ENCODE data around the gene SNAPC5.
"Not testable (repeated sequence)": the region's sequence is repeated elsewhere in the genome, so short reads cannot be mapped to it uniquely, and the experiment has no call there.

The SNAPC5 gene

DNA sequence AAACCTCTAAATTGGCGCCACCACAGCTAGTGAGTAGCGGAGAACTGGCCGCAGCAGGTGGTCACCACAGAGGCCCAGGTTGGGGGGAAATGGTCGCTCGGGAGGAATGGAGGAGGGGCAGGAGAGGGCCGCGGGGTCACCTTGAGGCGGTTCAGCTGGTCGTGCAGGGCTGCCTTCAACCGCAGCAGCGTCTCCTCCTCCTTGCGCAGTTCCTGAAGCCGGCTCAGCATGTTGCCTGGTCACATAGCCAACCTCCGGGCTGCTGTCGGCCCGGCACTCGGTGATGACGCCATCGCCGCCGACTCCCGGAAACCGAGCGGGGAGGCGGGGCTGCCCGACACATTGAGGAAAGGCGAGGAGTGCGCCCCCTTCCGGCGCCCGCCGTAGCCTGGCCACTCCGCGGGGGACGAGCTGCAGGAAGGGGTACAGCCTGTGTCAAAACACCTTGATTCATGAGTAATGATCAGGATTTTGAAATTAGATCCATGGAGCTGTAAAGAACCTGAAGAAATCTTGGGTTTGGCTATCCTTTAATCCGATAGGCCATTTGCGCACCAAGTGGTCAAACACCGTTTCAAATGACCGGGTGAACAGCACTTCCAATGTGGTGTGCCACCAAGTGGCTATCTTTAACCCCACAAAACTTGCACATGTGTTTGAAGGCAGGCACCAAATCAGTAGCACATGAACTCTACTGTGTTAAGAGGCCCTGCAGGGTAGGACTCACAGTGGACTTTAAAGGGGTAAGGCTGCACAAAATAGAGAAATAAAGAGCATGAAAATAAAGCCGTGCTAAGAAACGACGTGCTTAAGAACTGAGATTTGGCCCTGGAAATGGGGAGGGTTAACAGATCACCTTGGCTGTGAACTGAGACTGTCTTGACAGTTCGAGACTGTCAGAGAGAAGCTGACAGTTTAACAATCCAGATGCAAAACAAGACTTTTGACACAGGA lies at the start of gene SNAPC5:
SNAPC5 (minus strand) TSS at position 261 of the 954 bp plus-strand sequence; CDS start at position 230, 31 bp downstream.
- FAIRE-seq, result peak; percentile 97

- FAIRE-seq, result peak; percentile 15
These were observed 47.7 kb upstream of the SNAPC5 start for GRCh38 chr15:66545255-66545654.

GRCh38 chr15:66542896-66543295 lies 45.3 kb upstream of the SNAPC5 start:
- FAIRE-seq, result no peak

DNA sequence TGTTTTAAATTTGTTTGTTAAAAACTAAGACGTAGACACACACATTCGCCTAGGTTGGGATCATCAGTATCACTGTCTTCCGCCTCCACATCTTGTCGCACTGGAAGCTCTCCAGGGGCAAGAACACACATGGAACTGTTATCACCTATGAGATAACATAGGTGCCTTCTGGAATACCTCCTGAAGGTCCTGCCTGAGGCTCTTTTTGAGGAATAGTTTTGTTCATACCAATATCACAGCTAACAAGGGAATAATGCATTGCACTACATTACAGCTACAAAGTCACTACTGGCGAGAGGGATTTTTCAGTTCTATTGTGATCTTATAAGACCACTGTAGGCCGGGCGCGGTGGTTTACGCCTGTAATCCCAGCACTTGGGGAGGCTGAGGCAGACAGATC lies 37.5 kb upstream of the SNAPC5 start:
- no peak for FAIRE-seq

DNA sequence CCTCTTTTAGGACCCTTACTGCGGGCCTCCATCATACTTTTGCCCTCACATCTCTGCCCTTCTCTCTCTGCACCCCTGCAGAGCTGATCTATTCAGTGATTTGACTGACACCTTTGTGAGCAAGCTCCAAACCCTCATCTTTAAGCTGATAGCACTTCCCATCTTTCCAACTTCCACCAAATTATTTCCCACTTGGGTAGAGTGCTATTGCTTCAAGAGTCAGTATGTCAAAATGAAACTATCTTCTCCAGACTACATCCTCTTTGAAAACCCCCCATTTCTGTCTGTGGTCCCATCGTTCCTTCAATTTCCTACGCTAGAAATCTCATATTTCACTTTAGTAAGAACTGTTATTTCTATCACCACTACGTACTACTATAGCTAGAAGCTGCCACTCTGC lies 27.3 kb upstream of the SNAPC5 start:
- no peak for FAIRE-seq

DNA sequence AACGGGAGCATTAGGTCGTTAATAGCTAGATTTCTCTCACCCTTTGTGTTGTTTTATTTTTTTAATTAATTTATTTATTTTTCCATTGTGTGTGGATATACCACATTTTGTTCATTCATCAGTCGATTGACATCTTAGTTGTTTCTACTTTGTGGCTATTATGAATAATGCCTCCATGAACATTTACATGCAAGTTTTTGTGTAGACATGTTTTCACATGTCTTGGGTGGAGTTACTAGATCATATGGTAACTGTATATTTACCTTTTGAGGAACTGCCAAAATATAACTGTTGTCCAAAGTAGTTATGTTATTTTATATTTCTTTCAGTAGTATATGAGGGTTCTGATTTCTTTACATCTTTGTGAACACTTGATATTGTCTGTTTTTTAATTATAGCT lies 26.4 kb upstream of the SNAPC5 start:
- FAIRE-seq, result peak; percentile 33

- FAIRE-seq, result no peak
These were observed 18.4 kb upstream of the SNAPC5 start for GRCh38 chr15:66515901-66516322.

DNA sequence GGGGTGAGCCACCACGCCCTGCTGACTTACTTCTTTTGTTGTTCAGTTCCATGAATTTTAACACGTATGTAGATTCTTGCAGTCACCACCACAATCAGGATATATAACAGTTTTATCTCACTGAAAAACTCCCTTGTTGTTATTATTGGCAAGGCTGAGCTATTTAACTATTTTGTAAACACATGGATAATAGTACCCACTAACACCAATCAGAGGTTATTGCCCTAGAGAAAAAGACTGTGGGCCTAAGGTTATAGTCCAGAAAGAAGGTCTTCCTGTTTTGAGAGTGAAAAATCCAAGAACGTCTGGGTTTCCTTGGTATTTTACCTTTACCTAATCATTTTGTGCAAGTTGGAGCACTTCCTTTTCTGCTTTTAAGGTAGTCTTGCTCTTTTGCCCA lies 17.0 kb upstream of the SNAPC5 start:
- no peak for FAIRE-seq

DNA sequence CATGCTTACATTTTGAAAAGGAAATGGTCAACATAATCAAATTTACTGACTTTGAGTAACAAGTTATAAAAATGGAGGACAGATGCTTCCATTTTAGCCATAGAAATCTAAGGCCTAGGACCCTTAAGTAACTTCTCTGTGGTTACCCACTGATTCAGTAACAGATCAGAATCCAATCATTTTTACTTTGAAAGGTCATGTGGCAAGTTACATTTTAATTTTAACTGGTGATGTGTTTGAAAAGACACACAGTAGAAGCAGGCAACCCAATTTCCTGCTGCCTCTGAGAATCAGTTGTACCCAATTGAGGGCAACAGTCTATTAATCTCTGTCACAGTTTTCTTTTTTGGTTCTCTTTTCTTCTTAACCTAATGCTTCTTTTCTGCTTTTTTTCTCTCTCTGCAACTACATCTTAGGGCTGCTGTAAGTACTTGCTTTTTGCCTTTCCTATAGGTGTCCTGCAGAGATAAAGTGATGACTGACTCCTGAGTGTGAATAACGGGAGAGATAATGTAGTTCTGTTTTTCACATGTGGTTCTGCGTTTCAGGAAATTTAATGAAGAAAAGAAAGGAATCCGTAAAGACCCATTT lies 10.8 kb upstream of the SNAPC5 start:
- no peak for FAIRE-seq

DNA sequence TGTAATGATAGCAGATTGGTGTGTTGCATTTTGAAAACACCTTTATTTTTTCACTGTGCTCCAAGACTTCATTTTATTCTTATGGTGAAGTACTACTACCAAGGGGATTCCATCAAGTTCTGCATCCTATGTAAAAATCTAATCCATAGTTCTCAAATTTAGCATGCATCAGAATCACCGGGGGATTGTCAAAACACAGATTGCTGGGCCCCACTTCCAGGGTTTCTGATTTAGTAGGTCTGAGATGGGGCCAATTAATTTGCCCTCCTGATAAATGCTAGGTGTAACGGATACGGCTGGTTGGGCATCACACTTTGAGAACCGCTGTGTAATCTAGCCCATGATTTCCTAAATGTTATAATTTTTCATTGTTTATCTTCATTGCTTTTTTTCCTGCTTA lies 8.3 kb upstream of the SNAPC5 start:
- FAIRE-seq, result no peak

DNA sequence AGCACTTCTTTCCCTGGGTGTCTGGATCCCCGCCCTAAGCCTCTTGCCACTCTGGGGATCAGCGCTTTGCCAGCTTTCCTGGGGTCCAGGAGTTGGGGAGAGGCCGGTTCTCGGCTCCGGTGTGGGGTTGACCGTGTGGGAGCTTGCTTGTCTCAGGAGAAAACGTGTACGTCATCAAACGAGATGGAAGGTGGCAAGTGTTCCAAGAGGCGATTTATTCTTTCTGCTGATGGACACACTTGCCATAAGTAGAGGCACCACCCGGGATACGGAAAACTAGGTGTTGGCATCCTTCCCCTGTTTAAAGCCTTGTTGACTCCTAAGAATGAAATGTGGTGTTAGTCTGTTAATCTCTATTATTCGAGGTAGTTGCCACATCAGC lies 7.9 kb upstream of the SNAPC5 start:
- no peak for FAIRE-seq

GRCh38 chr15:66504563-66505429 lies 7.2 kb upstream of the SNAPC5 start, which contains the start of the genes RPL4 and ZWILCH:
TSS of gene RPL4 (minus strand) at chr15:66504855. CDS start at chr15:66504790, 65 bp downstream.
TSS of gene ZWILCH (plus strand) at chr15:66505326. CDS start at chr15:66505339, 13 bp downstream.
- peak; percentile 89 for FAIRE-seq

DNA sequence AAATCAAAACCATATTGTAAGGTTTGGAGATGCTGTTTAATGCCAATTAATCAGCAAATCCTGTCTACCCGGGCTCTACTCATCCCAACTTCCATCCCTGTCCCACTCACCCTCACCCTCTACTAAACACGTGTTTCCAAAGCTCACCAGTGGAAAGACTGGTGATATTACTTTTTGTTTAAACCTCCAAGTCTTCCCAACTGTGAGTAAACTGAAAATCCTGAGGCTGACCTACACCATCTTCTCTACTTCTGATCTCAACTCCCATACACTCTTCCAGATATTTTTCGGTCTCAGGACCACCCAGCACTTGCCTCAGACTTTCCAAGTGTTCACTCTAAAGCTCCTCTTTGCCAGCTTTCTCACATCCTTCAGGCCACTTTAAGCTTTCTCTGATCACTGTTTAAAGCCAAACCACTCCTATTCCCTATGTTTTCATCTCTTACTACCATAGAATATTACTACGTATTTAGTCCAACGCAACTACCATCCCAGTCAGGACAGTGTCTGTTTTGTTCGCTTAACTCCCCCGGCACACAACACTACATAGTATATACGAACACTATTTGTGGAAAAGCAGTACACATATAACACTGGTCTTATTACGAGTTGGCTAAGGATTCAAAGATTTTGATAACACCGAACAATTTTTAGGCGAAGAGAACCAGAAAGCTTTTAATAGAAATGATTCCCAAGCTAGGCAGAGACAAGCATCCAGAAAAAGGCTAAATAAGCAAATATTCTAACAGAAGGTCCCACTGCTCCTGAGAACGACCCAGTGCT lies 6.4 kb upstream of the SNAPC5 start:
- no peak for FAIRE-seq

DNA sequence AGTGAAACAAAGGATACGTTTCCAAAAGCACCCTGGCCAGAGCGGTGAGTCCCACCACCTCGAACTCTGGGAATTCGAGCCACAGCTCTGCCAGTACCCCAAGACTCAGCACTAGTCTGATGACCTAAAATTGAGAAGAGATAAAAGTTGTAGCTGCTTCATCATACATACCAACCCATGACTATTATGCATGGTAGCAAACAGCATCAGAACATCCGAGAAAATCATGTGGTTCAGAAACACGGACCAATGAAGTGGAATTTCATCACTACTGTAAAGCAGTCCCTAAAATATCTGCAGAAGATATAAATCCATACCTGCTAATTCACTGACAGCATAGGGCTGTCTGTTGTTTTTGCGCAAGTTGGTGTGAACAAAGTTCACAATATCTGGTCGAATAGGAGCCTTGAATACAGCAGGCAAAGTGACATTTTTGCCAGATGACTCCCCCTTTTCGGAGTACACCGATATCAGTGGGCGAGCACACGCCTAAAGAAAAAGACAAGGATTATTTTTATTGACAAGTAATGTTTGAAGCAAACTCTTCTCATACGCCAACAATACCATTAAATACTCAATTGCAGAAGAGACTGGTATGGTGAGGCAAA lies 5.6 kb upstream of the SNAPC5 start:
- FAIRE-seq, result not testable (repeated sequence)

- no peak for FAIRE-seq
These were observed 4.9 kb upstream of the SNAPC5 start for GRCh38 chr15:66502491-66502890.

DNA sequence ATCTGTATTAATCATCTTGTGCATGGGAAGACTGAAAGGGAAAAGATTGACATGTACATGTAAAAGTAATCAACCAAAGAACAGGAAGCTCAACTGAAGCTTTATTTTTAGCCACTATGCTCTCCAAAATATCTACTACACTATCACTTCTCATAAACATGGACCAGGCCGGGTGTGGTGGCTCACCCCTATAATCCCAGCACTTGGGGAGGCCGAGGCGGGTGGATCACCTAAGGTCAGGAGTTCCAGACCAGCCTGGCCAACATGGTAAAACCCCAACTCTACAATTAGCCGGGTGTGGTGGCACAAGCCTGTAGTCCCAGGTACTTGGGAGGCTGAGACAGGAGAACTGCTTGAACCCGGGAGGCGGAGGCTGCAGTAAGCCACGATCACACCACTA lies 2.8 kb upstream of the SNAPC5 start:
- FAIRE-seq, result not testable (repeated sequence)

DNA sequence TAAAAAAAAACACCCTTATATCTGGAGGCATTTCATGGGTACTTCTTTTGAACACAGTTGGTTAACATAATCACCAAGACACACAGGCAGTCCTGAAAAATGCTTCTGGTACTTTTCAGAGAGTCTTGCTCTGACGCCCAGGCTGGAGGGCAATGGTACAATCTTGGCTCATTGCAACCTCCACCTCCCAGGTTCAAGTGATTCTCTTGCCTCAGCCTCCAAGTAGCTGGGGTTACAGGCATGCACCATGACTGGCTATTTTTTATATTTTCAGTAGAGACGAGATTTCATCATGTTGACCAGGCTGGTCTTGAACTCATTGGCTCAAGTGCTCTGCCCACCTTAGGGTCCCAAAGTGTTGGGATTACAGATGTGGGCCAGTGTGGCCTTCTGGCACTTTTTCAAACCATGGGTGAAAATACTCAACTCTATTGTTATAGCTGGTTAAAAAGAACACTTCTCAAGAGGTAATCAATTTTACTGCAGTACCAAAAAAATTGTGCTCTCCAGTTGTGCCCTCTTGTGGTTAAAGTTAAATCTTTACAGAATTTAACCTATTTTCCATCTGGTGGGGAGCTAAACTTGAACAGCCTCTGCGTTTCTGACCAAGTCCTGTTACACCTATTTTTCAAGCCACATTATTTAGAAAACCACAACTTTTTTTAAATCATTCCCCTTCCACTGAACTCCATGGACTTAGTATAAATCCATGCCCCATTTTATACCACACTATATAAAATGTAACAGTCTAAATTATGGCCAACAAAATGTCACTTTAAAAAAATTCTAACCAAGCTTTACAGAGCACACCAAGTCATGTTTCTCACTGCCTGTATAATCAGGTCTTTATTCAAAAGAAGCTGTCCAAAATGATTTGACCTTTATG lies 1.2 kb upstream of the SNAPC5 start:
- peak; percentile 89 for FAIRE-seq

DNA sequence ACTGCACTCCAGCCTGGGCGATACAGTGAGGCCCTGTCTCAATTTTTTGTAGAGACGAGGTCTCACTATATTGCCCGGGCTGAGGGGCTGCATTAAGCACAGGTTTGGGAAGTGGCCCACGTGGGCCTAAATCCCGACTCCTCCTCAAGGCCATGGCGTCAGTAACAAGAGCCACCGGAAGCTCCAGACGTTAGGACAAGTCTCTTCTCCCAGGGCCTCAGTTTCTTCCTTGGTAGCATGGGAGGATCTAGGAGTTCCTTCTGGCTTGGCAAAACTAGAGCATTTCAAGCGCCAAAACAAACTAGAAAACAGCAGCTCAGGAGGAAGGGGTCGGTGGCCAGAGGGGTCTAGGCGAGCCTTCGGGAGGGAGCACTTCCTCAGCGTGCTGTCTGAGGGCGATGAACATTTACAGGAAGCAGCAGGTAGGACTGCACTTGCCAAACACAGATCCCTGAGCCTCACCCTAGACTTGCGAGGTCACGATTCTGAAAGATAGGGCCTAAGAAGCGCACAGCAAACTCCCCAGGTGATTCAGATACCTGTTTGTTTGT lies 536 bp downstream of the SNAPC5 start:
- FAIRE-seq, result no peak

GRCh38 chr15:66494262-66494661 lies 3.3 kb downstream of the SNAPC5 start:
- no peak for FAIRE-seq

DNA sequence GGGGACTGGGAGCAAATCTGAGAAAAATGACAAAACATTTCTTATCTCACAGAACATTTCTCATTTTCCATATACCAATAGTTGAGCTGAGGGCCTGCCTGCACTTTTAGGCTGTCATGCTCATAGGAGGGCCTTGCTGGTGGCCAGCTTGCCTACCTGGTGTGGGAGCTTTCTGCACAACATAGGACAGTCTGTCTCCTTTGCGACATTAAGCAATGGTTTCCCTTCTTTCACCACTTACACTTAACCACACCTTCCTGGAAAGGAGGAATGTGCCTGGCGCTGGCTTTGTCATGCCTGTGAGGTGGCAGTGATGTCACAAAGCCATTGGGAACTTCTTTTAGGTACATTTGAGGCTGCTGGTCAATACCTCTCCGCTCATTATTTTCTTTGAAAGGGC lies 5.7 kb downstream of the SNAPC5 start:
- FAIRE-seq, result no peak

All from G401.6 (cell line).